Urinary bladder (tissue), 4 donors: ENCODE data around the gene C5AR1. TPM values are rescaled to one million over a fixed set of nuclear protein-coding genes. Genes with fewer than 3 reads are reported as not detected.
A peak's percentile ranks its signal among the peaks of the same experiment; 100 is the strongest.
"Not testable (repeated sequence)": the region's sequence is repeated elsewhere in the genome, so short reads cannot be mapped to it uniquely, and the experiment has no call there.

Source experiments
- DNase-seq: peaks from one replicate; pipeline ENCODE4 v3.0.0-alpha.2; 2015; ENCODE audit errors: extremely low spot score
- H3K27ac ChIP-seq: one replicate; pipeline ENCODE4 v1.5.1; 2013; ENCODE audit warnings: low read depth, mild to moderate bottlenecking, moderate library complexity
- H3K36me3 ChIP-seq: one replicate; pipeline ENCODE4 v1.6.1; 2013; ENCODE audit warnings: mild to moderate bottlenecking, moderate library complexity; ENCODE audit not compliant: insufficient read depth
- H3K4me1 ChIP-seq: one replicate; pipeline ENCODE4 v1.6.1; 2013; ENCODE audit warnings: mild to moderate bottlenecking, moderate library complexity; ENCODE audit not compliant: insufficient read depth
- H3K4me3 ChIP-seq: one replicate; pipeline ENCODE4 v1.5.1; 2013; ENCODE audit warnings: low read depth, low read length
- WGBS: extraction: QIAGEN DNeasy Blood & Tissue Kit; methylation state at CpG from one replicate; pipeline ENCODE4 v1.1.7; 2013; 5-methylcytosine and 5-hydroxymethylcytosine counted together
- polyA plus RNA-seq: library from polyadenylated mRNA; stranded (reverse); fragments of 200-250 nt; gene quantifications from one replicate; pipeline ENCODE4 v1.2.3, GENCODE V29; 2013
- total RNA-seq: library from RNA; depleted of rRNA; stranded (reverse); fragments of >200 nt; gene quantifications from one replicate; pipeline ENCODE4 v1.2.3, GENCODE V29; 2014
- donor health status: healthy with polysubstance abuse.
- donor health status: healthy.

The C5AR1 gene
- total and polyA plus RNA-seq, 2 donors = 1.8 to 19.0 TPM

DNA sequence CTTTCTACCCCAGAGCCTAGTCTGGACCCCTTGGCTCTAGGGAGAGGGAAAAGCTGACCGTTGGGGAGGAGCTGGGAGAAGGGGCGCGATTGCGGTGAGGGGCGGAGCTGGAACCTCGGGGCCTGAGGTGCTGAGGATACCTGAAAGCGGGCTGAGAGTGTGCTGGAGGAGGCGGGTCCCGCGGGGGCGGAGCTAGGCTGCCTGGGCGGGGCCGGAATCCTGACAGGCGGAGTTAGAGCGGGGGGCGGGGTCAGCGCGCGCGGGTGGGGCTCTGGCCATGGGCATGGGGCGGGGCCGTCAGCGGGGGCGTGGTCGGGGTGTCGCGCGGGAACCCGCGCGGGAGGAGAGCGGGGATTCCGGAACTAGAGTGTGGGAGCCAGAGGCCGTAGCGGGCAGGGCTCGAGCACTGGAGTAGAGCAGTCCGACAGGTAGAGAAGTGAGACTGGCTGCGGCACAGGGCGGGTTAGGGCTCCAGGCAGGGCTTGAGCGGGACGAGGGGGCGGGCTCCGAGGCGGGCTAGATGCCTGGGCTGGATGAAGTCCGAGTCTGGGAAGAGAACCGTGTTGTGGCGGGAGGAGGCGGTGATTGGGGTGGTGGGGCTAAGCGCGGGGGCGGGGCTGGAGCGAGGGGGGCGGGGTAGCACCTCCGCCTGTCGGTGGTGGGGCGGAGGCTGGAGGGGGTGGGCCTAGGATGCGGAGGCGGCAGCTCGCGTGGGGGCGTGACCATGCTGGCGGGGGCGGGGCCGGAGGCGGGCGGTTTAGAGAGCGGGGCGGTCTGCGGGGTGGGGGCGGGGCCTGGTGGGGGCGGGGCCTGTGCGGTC lies 35.4 kb upstream of the C5AR1 start, which contains the start of gene INAFM1:
Gene INAFM1, plus strand, starts transcription at position 815 of the 820 bp plus-strand sequence. CDS start 35 bp downstream, outside the sequence.
- peak; percentile 88 for DNase-seq
- WGBS = 2% methylated on average over 72 of the region's 72 CpGs
- Histone ChIP-seq H3K27ac (peak within 1 kb of the TSS; percentile 98), H3K36me3 (no peaks in the 10 kb centered on the region), H3K4me1 (peaks cover 2% of the 10 kb centered on the region), H3K4me3 (peak within 1 kb of the TSS; percentile 68)

- no peak overlapping the region for H3K27ac ChIP-seq
- WGBS = 4% methylated on average over 82 of the region's 82 CpGs
- no peaks in the 10 kb centered on the region for H3K36me3 ChIP-seq
- no peak for DNase-seq
- peak overlapping the region; percentile 44 for H3K4me3 ChIP-seq
- H3K4me1 ChIP-seq = peaks cover 2% of the 10 kb centered on the region
Observed at GRCh38 chr19:47274891-47275761, 34.5 kb upstream of the C5AR1 start.

DNA sequence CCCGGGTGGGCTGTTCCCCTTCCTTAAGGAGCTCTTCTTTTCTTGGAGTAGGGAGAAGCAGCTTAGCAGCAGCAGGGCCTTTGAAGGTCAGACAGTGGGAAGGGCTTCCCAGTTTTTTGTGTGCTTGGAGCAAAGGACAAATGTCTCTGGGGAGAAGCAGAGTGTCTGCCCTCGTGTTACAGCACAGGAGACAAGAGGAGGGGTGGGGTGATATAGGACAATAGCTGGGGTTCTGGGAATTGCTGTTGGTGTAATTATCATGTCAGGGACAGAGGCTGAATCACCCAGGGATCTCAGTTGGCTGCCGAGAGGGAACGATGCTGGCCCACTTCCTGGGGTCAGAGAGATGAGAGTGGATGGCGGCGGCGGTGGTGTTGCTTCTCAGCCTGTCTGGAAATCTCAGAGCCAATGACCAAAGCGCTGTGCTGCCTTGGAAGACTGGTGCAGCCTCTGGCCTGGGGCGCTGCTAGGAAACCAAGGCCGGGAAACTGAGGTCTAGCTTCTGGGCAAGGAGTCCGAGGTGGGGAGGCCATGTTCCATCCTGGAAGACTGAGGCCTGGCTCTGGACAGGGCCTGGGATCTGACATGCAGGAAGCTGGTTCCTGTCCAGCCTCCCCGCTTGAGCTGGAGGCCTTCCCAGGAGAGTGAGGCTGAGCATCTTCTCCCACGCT lies 33.7 kb upstream of the C5AR1 start:
- H3K36me3 ChIP-seq = no peaks in the 10 kb centered on the region
- H3K4me3 ChIP-seq = no peak overlapping the region
- 46% methylated on average over 13 of the region's 13 CpGs for WGBS
- H3K27ac ChIP-seq = no peak overlapping the region
- DNase-seq = no peak
- peaks cover 2% of the 10 kb centered on the region for H3K4me1 ChIP-seq

- not testable (repeated sequence) for H3K27ac ChIP-seq, DNase-seq, H3K4me3 ChIP-seq, H3K36me3 ChIP-seq, H3K4me1 ChIP-seq
- WGBS = 91% methylated on average over 3 of the region's 3 CpGs
Observed at GRCh38 chr19:47276513-47276912, 33.1 kb upstream of the C5AR1 start.

DNA sequence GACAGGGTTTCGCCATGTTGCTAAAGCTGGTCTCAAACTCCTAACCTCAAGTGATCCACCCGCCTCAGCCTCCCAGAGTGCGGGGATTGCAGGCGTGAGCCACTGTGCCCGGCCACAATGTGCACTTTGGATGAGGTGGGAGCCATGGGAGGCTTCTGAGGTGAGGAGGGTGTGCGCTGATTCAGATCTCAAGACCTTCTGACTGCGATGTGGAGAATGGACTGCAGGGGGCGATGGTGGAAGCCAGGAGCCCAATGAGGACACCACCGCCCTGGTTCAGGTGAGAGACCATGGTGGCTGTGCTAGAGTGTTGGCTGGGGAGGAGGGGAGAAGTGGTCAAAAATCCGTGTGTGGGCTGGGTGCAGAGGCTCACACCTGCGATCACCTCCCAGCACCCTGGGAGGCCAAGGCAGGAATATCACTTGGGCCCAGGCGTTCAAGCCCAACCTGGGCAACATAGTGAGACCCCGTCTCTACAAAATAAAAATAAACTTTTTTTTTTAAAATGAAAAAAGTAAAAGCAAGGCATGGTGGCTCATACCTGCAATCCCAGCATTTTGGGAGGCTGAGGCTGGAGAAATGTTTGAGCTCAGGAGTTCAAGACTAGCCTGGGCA lies 29.4 kb upstream of the C5AR1 start:
- Histone ChIP-seq H3K4me3 (no peak overlapping the region), H3K36me3 (no peaks in the 10 kb centered on the region), H3K4me1 (no peaks in the 10 kb centered on the region), H3K27ac (no peak overlapping the region)
- WGBS = 87% methylated on average over 13 of the region's 13 CpGs
- no peak for DNase-seq

DNA sequence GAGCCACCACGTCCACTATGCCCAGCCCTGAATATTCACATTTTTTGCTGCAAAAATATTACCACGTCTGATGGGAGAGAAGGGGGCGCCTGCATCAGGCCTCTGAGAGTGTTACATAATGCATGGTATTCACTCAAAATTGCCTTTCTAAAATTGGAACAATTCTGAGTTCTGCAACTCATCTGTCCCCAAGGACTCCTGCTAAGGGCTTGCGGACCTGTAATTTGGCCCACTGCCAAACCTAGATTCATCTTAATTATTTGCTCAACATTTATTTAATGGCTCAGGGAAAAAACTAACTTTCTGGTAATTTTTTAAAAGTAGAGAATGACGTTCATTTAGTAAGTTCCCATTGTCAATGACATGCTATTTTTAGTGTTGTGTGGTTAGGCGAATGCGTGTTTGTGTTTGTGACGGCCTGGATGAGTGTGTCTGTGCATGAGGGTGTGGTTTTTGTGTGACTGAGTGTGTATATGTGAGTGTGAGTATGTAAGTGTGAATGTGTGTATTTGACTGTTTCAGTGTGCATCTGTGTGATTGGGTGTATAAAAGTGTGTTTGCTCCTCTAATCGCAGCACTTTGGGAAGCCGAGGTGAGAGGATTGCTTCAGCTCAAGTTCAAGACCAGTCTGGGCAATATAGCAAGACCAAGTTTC lies 26.1 kb upstream of the C5AR1 start:
- Histone ChIP-seq H3K27ac (no peak overlapping the region), H3K4me1 (no peaks in the 10 kb centered on the region)
- WGBS = 79% methylated on average over 10 of the region's 10 CpGs

GRCh38 chr19:47284324-47284899 lies 25.2 kb upstream of the C5AR1 start:
- H3K27ac ChIP-seq = no peak overlapping the region
- 28% methylated on average over 9 of the region's 9 CpGs for whole genome bisulfite sequencing
- DNase-seq = no peak
- H3K36me3 ChIP-seq = no peaks in the 10 kb centered on the region
- no peaks in the 10 kb centered on the region for H3K4me1 ChIP-seq
- no peak overlapping the region for H3K4me3 ChIP-seq

More for the DNA sequence above, 26.1 kb upstream of the C5AR1 start:
- Histone ChIP-seq H3K36me3 (no peaks in the 10 kb centered on the region), H3K4me3 (no peak overlapping the region)
- DNase-seq = no peak

DNA sequence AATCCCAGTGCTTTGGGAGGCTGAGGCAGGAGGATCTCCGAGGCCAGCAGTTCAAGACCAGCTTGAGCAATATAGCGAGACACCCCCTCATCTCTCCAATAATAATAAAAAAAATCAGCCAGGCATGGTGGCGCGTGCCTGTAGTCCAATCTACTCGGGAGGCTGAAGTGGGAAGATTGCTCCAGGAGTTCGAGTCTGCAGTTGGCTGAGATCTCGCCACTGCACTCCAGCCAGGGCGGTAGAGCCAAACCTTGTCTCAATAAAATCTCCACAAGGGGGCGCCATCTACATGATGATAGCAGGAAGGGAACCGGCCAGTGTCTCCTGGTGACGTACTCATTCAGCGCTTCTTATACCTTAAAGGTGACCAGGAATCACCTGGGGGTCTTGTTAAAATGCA lies 13.6 kb upstream of the C5AR1 start:
- WGBS = 27% methylated on average over 12 of the region's 12 CpGs
- Histone ChIP-seq H3K4me3 (no peak overlapping the region), H3K36me3 (peaks cover 2% of the 10 kb centered on the region), H3K27ac (no peak overlapping the region), H3K4me1 (no peaks in the 10 kb centered on the region)
- DNase-seq = no peak

DNA sequence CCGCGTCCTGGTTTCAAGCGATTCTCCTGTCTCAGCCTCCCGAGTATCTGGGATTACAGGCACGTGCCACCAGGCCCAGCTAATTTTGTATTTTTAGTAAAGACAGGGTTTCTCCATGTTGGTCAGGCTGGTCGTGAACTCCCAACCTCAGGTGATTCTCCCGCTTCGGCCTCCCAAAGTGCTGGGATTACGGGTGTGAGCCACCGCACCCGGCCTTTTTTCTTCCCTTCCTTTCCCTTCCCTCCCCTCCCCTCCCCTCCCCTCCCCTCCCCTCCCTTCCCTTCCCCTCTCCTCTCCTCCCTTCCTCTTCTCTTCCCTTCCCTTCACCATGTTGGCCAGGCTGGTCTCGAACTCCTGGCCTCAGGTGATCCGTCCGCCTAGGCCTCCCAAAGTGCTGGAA lies 8.8 kb upstream of the C5AR1 start:
- not testable (repeated sequence) for H3K36me3 ChIP-seq, H3K4me3 ChIP-seq, H3K4me1 ChIP-seq, H3K27ac ChIP-seq, DNase-seq
- 92% methylated on average over 14 of the region's 14 CpGs for WGBS

DNA sequence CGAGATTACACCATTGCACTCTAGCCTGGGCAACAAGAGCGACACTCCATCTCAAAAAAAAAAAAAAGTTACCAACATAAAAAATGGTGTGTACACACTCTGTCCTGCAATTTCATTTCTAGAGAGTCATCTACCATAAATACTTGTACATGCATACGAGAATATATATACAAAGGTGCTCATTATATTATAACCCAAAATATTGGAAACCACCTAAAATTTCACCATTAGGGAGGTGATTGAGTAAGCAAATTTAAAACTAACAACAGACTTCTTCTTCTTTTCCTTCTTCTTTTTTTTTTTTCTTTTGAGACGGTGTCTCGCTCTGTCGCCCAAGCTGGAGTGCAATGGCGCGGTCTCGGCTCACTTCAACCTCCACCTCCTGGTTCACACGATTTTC lies 7.4 kb upstream of the C5AR1 start:
- no peak for DNase-seq
- Histone ChIP-seq H3K27ac (no peak overlapping the region), H3K36me3 (peaks cover 2% of the 10 kb centered on the region), H3K4me1 (no peaks in the 10 kb centered on the region), H3K4me3 (no peak overlapping the region)
- WGBS = 93% methylated on average over 10 of the region's 10 CpGs

DNA sequence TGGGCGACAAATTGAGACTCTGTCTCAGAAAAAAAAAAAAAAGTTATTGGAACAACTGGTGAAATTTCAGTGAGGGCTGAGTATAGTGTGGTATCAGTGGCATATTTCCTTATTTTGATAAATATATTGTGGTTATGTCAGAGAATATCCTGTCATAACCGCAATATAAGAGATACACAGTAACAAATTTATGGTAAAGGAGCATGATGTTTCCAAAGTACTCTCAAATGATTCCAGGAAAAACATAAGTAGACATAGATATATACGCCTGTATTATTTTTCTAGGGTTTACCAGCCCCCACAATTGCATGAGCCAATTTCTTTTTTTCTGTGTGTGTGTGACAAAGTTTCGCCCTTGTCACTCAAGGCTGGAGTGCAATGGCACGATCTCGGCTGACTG lies 5.7 kb upstream of the C5AR1 start:
- Histone ChIP-seq H3K27ac (no peak overlapping the region), H3K4me3 (no peak overlapping the region), H3K4me1 (no peaks in the 10 kb centered on the region), H3K36me3 (no peaks in the 10 kb centered on the region)
- WGBS = 89% methylated on average over 6 of the region's 6 CpGs
- no peak for DNase-seq

DNA sequence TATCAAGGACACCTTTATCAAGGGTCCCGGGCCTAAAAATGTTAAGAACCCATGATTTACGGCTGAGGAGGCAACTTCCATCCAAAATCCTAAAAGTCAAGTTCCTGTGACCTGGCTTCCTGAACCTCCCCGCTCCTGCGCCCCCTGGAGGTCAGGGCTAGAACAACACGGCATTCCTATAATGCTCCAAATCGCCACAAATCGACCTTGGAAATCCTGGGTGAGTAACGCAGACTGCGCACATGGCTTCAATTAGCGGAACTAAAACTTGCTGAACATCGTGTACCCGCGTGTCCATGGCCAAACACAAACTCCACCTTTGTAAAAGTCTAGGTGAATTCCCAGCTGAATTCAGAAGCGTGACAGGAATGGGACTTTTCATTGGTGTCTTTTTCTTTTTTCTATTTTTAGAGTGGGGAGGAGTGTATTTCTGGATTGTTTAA lies 4.3 kb upstream of the C5AR1 start:
- Histone ChIP-seq H3K4me3 (no peak overlapping the region), H3K36me3 (no peaks in the 10 kb centered on the region), H3K27ac (no peak overlapping the region), H3K4me1 (no peaks in the 10 kb centered on the region)
- 5% methylated on average over 14 of the region's 14 CpGs for WGBS
- DNase-seq = no peak
